Glutamatergic neuron (in vitro differentiated cells): ENCODE measurements around the gene SELENBP1. TPM values are rescaled to one million over a fixed set of nuclear protein-coding genes. Genes with fewer than 3 reads are reported as not detected.

ENCODE experiments used
- DNase-seq: peaks from one replicate; pipeline ENCODE4 v3.0.0; 2022
- H3K27ac Mint-ChIP-seq: one replicate; pipeline ENCODE4 v1.8.0; 2020; ENCODE audit warnings: mild to moderate bottlenecking, mixed read lengths, inconsistent platforms; ENCODE audit not compliant: unreplicated experiment
- H3K27me3 Mint-ChIP-seq: one replicate; pipeline ENCODE4 v1.8.0; 2020; ENCODE audit warnings: mild to moderate bottlenecking, moderate library complexity, mixed read lengths, inconsistent platforms; ENCODE audit not compliant: unreplicated experiment
- H3K36me3 Mint-ChIP-seq: one replicate; pipeline ENCODE4 v1.8.0; 2020; ENCODE audit warnings: mild to moderate bottlenecking, mixed read lengths, inconsistent platforms; ENCODE audit not compliant: unreplicated experiment
- H3K4me1 Mint-ChIP-seq: one replicate; pipeline ENCODE4 v1.8.0; 2020; ENCODE audit warnings: mild to moderate bottlenecking, low read depth, mixed read lengths, inconsistent platforms; ENCODE audit not compliant: unreplicated experiment
- H3K4me3 Mint-ChIP-seq: one replicate; pipeline ENCODE4 v1.8.0; 2020; ENCODE audit warnings: mild to moderate bottlenecking, mixed read lengths, inconsistent platforms; ENCODE audit not compliant: unreplicated experiment
- H3K9me3 Mint-ChIP-seq: one replicate; pipeline ENCODE4 v1.8.0; 2020; ENCODE audit warnings: mild to moderate bottlenecking, moderate library complexity, mixed read lengths, inconsistent platforms; ENCODE audit not compliant: unreplicated experiment
- CTCF ChIP-seq: fragments of 200-600 bp; sonication (generic); IDR thresholded peaks from one replicate; pipeline ENCODE4 v1.5.0; 2021; ENCODE audit not compliant: partially characterized antibody, unreplicated experiment
- total RNA-seq: library from RNA; stranded (reverse); fragmentation: NEBNext Ultra II Directional; extraction: Animal tissue kit (Norgen Biotek cat#: 25700); gene quantifications from one replicate; pipeline ENCODE4 v1.2.1, GENCODE V29; 2021; ENCODE audit not compliant: unreplicated experiment

SELENBP1 gene
- total RNA-seq, 1 donor from 2014 or later, result 2.9 TPM

GRCh38 chr1:151325646-151326429 lies 46.7 kb downstream of the SELENBP1 start:
- H3K27me3 Mint-ChIP-seq, result peaks cover 13% of the 10 kb centered on the region
- peak overlapping the region; percentile 99 for H3K4me3 Mint-ChIP-seq
- TF ChIP-seq CTCF, result no peak
- H3K4me1 Mint-ChIP-seq, result peaks cover 30% of the 10 kb centered on the region
- no peak for DNase-seq
- H3K9me3 Mint-ChIP-seq, result peaks cover 5% of the 10 kb centered on the region
- H3K27ac Mint-ChIP-seq, result peak overlapping the region; percentile 96
- no peaks in the 10 kb centered on the region for H3K36me3 Mint-ChIP-seq

GRCh38 chr1:151325231-151325630 lies 47.3 kb downstream of the SELENBP1 start:
- H3K27me3 Mint-ChIP-seq, result peaks cover 13% of the 10 kb centered on the region
- peaks cover 32% of the 10 kb centered on the region for H3K4me1 Mint-ChIP-seq
- no peaks in the 10 kb centered on the region for H3K36me3 Mint-ChIP-seq
- TF ChIP-seq CTCF, result no peak
- H3K4me3 Mint-ChIP-seq, result peak overlapping the region; percentile 20
- DNase-seq, result no peak
- no peak overlapping the region for H3K27ac Mint-ChIP-seq
- H3K9me3 Mint-ChIP-seq, result peaks cover 5% of the 10 kb centered on the region

GRCh38 chr1:151324390-151324930 lies 48.0 kb downstream of the SELENBP1 start:
- TF ChIP-seq CTCF, result no peak
- H3K27ac Mint-ChIP-seq, result no peak overlapping the region
- peaks cover 32% of the 10 kb centered on the region for H3K4me1 Mint-ChIP-seq
- DNase-seq, result no peak
- peaks cover 5% of the 10 kb centered on the region for H3K9me3 Mint-ChIP-seq
- no peaks in the 10 kb centered on the region for H3K36me3 Mint-ChIP-seq
- H3K4me3 Mint-ChIP-seq, result no peak overlapping the region
- peaks cover 13% of the 10 kb centered on the region for H3K27me3 Mint-ChIP-seq

- no peak for DNase-seq
- Mint-ChIP-seq H3K4me1 (peaks cover 13% of the 10 kb centered on the region), H3K27ac (no peak overlapping the region), H3K36me3 (peaks cover 6% of the 10 kb centered on the region), H3K4me3 (no peak overlapping the region), H3K9me3 (no peaks in the 10 kb centered on the region), H3K27me3 (peaks cover 5% of the 10 kb centered on the region)
- no peak for TF ChIP-seq CTCF
Observed at GRCh38 chr1:151318975-151319374, 53.5 kb downstream of the SELENBP1 start.
